IMR-90 (cell line): ENCODE results near the gene PELI1. TPM values are rescaled to one million over a fixed set of nuclear protein-coding genes. Genes with fewer than 3 reads are reported as not detected.

Experiments
- ATAC-seq: fragments of 200-7000 bp; cut with Tn5 transposase; 2 replicates; pipeline ENCODE4 v1.9.1; 2020; ENCODE audit warnings: low read depth, mild to moderate bottlenecking, moderate library complexity
- BruUV-seq: library from RNA; stranded (reverse); fragments of 400-500 nt; replicated peaks from 2 replicates; lab custom pipeline; 2021; lab: Mats Ljungman, UMichigan
- CTCF ChIA-PET: fragments of 300-600 bp; formaldehyde crosslinking; extraction: SDS; loops from one replicate; lab custom pipeline; 2021; ENCODE audit warnings: antibody characterized with exemption; lab: Yijun Ruan, JAX
- POLR2A ChIA-PET: fragments of 300-600 bp; sonication (Branson Sonifier 250); formaldehyde crosslinking; loops from one replicate; lab custom pipeline; 2022; ENCODE audit warnings: antibody characterized with exemption; ENCODE audit not compliant: unreplicated experiment; lab: Charles Lee
- DNase-seq: peaks from one replicate; pipeline ENCODE4 v3.0.0; 2013
- H2AFZ ChIP-seq: replicated peaks from 2 replicates; pipeline ENCODE3; 2013; ENCODE audit warnings: low read length, mild to moderate bottlenecking; ENCODE audit not compliant: poor library complexity
- H2AK5ac ChIP-seq: 2 replicates; pipeline ENCODE4 v1.6.1; 2013; ENCODE audit warnings: low read depth, low read length, inconsistent platforms
- H2AK9ac ChIP-seq: replicated peaks from 2 replicates; pipeline ENCODE3; 2013; ENCODE audit warnings: mild to moderate bottlenecking, low read depth, low read length, moderate library complexity; ENCODE audit not compliant: poor library complexity
- H2BK120ac ChIP-seq: 2 replicates; pipeline ENCODE4 v1.6.1; 2013; ENCODE audit warnings: low read depth, low read length, inconsistent platforms
- H2BK15ac ChIP-seq: 3 replicates; pipeline ENCODE4 v1.6.1; 2013; ENCODE audit warnings: low read depth, low read length, inconsistent platforms
- H2BK20ac ChIP-seq: 2 replicates; pipeline ENCODE4 v1.6.1; 2013; ENCODE audit warnings: low read depth, mild to moderate bottlenecking, inconsistent platforms, low read length, moderate library complexity
- H2BK5ac ChIP-seq: 2 replicates; pipeline ENCODE4 v1.6.1; 2013; ENCODE audit warnings: mild to moderate bottlenecking, low read depth, low read length, inconsistent platforms; ENCODE audit not compliant: poor library complexity, severe bottlenecking
- H3K14ac ChIP-seq: replicated peaks from 2 replicates; pipeline ENCODE4 v1.6.1; 2013; ENCODE audit warnings: low read depth, low read length, inconsistent platforms
- H3K18ac ChIP-seq: 2 replicates; pipeline ENCODE4 v1.6.1; 2013; ENCODE audit warnings: low read depth, low read length, control low read depth
- H3K23ac ChIP-seq: 2 replicates; pipeline ENCODE4 v1.6.1; 2013; ENCODE audit warnings: low read depth, low read length, inconsistent platforms
- H3K27ac ChIP-seq: 2 replicates; pipeline ENCODE4 v1.5.1; 2013; ENCODE audit warnings: mild to moderate bottlenecking, control low read depth, low read length; ENCODE audit not compliant: insufficient read depth
- H3K27me3 ChIP-seq: 2 replicates; pipeline ENCODE4 v1.6.1; 2013; ENCODE audit warnings: low read length; ENCODE audit not compliant: control insufficient read depth, insufficient read depth
- H3K36me3 ChIP-seq: 2 replicates; pipeline ENCODE4 v1.6.1; 2013; ENCODE audit warnings: low read length, mixed read lengths; ENCODE audit not compliant: control insufficient read depth, insufficient read depth
- H3K4ac ChIP-seq: 2 replicates; pipeline ENCODE4 v1.6.1; 2013; ENCODE audit warnings: low read depth, low read length, inconsistent platforms
- H3K4me1 ChIP-seq: 2 replicates; pipeline ENCODE4 v1.6.1; 2013; ENCODE audit warnings: low read length, mixed read lengths; ENCODE audit not compliant: control insufficient read depth, insufficient read depth
- H3K4me2 ChIP-seq: 2 replicates; pipeline ENCODE4 v1.6.1; 2013; ENCODE audit warnings: low read depth, mild to moderate bottlenecking, control low read depth, low read length, moderate library complexity
- H3K4me3 ChIP-seq: 2 replicates; pipeline ENCODE4 v1.5.1; 2013; ENCODE audit warnings: low read depth, mild to moderate bottlenecking, control low read depth, low read length, moderate library complexity; ENCODE audit not compliant: insufficient read depth
- H3K56ac ChIP-seq: 2 replicates; pipeline ENCODE4 v1.6.1; 2013; ENCODE audit warnings: low read length, inconsistent platforms; ENCODE audit not compliant: insufficient read depth; ENCODE audit errors: extremely low read depth
- H3K79me1 ChIP-seq, 2 experiments: 2 replicates each; pipeline ENCODE4 v1.6.1; 2013; ENCODE audit warnings: low read length in 2 of 2, inconsistent platforms in 1 of 2, low read depth in 1 of 2
- H3K9ac ChIP-seq: 2 replicates; pipeline ENCODE4 v1.6.1; 2013; ENCODE audit warnings: low read depth, low read length, control low read depth
- H3K9me1 ChIP-seq: 2 replicates; pipeline ENCODE4 v1.6.1; 2013; ENCODE audit warnings: low read length, inconsistent platforms; ENCODE audit not compliant: insufficient read depth
- H3K9me3 ChIP-seq: 2 replicates; pipeline ENCODE4 v1.6.1; 2013; ENCODE audit warnings: low read length; ENCODE audit not compliant: control insufficient read depth, insufficient read depth
- H4K20me1 ChIP-seq: 2 replicates; pipeline ENCODE4 v1.6.1; 2013; ENCODE audit warnings: low read length, inconsistent platforms; ENCODE audit not compliant: insufficient read depth
- H4K5ac ChIP-seq: 2 replicates; pipeline ENCODE4 v1.6.1; 2013; ENCODE audit warnings: mild to moderate bottlenecking, low read depth, low read length, control low read depth
- H4K8ac ChIP-seq, 2 experiments: 2 replicates each; pipeline ENCODE4 v1.6.1; 2013; ENCODE audit warnings: low read depth in 2 of 2, low read length in 2 of 2, control low read depth in 1 of 2, inconsistent platforms in 1 of 2
- H4K91ac ChIP-seq: 2 replicates; pipeline ENCODE4 v1.6.1; 2013; ENCODE audit warnings: low read depth, low read length, inconsistent platforms; ENCODE audit not compliant: insufficient read depth
- BHLHE40 ChIP-seq: fragments of 150-350 bp; IDR thresholded peaks from 2 replicates; pipeline ENCODE4 v1.6.1; 2016; ENCODE audit warnings: mild to moderate bottlenecking, low read depth, low read length
- CEBPB ChIP-seq: IDR thresholded peaks from 2 replicates; pipeline ENCODE4 v1.6.1; 2012; ENCODE audit warnings: low read depth, low read length, improper control_type of control experiment
- CHD1 ChIP-seq: IDR thresholded peaks from 2 replicates; pipeline ENCODE4 v1.6.1; 2012; ENCODE audit warnings: low read depth, low read length, improper control_type of control experiment
- CTCF ChIP-seq: conservative IDR thresholded peaks from 2 replicates; pipeline ENCODE4 v1.5.1; 2012; ENCODE audit warnings: mild to moderate bottlenecking, low read depth, low read length, improper control_type of control experiment
- ELK1 ChIP-seq: fragments of 150-350 bp; IDR thresholded peaks from 2 replicates; pipeline ENCODE4 v1.6.1; 2016; ENCODE audit warnings: low read depth, mild to moderate bottlenecking, low read length, moderate library complexity, borderline replicate concordance
- FOS ChIP-seq: fragments of 150-350 bp; IDR thresholded peaks from 2 replicates; pipeline ENCODE4 v1.6.1; 2016; ENCODE audit warnings: low read depth, low read length
- MAFK ChIP-seq: IDR thresholded peaks from 2 replicates; pipeline ENCODE4 v1.6.1; 2012; ENCODE audit warnings: low read depth, low read length, improper control_type of control experiment
- MAZ ChIP-seq: IDR thresholded peaks from 2 replicates; pipeline ENCODE4 v1.6.1; 2012; ENCODE audit warnings: low read depth, mild to moderate bottlenecking, low read length, improper control_type of control experiment, moderate library complexity, borderline replicate concordance
- MXI1 ChIP-seq: IDR thresholded peaks from 2 replicates; pipeline ENCODE4 v1.6.1; 2012; ENCODE audit warnings: low read depth, mild to moderate bottlenecking, low read length, moderate library complexity, borderline replicate concordance
- RCOR1 ChIP-seq: IDR thresholded peaks from 2 replicates; pipeline ENCODE4 v1.6.1; 2012; ENCODE audit warnings: mild to moderate bottlenecking, low read length, improper control_type of control experiment; ENCODE audit not compliant: insufficient replicate concordance
- RFX5 ChIP-seq: IDR thresholded peaks from 2 replicates; pipeline ENCODE4 v1.8.0; 2012; ENCODE audit warnings: low read depth, mild to moderate bottlenecking, low read length, moderate library complexity
- SMC3 ChIP-seq: fragments of 150-350 bp; IDR thresholded peaks from 2 replicates; pipeline ENCODE4 v1.6.1; 2016; ENCODE audit warnings: low read depth, mild to moderate bottlenecking, antibody characterized with exemption, low read length, moderate library complexity
- USF2 ChIP-seq: fragments of 150-350 bp; IDR thresholded peaks from 2 replicates; pipeline ENCODE4 v1.6.1; 2017; ENCODE audit warnings: mild to moderate bottlenecking, antibody characterized with exemption, low read length, low read depth
- WGBS, 2 experiments: methylation state at CpG; one replicate each; pipeline versions ENCODE4 v1.1.5 to v1.1.7; 2013; ENCODE audit warnings: missing lambda C conversion rate in 2 of 2; ENCODE audit not compliant: insufficient read length in 1 of 2; ENCODE audit errors: extremely low coverage in 2 of 2; 5-methylcytosine and 5-hydroxymethylcytosine counted together
- dilution Hi-C: fragments of 300-500 bp; cut with HindIII; formaldehyde crosslinking; loops from one replicate; pipeline ENCODE4 v1.14.3; 2018; ENCODE audit warnings: low sequenced_read_pairs; ENCODE audit not compliant: unreplicated experiment
- in situ Hi-C: fragments of 300-500 bp; cut with MboI; formaldehyde crosslinking; loops from 3 replicates; pipeline ENCODE4 v1.14.3; 2019; ENCODE audit warnings: low sequenced_read_pairs, inconsistent platforms, mixed read lengths
- intact Hi-C: fragments of 100-400 bp; cut with micrococcal nuclease; formaldehyde crosslinking; loops from 2 replicates; pipeline ENCODE4 v1.10.0; 2022
- polyA plus RNA-seq, 3 experiments: library from polyadenylated mRNA; depleted of rRNA; stranded (reverse); fragments of >200 nt; gene quantifications; 2 replicates each; pipeline ENCODE4 v1.2.3, GENCODE V29; 2012; ENCODE audit warnings: low replicate concordance in 1 of 3
- total RNA-seq: library from RNA; depleted of rRNA; stranded (reverse); fragments of >200 nt; gene quantifications from 2 replicates; pipeline ENCODE4 v1.2.3, GENCODE V29; 2012

Gene PELI1
- total and polyA plus RNA-seq, 2 of the 4 experiments (the other 2 are of a cell fraction): 2.2 to 2.5 TPM

- Histone ChIP-seq H3K9me3 (no peaks in the 10 kb centered on the region), H3K4me3 (no peak overlapping the region), H4K5ac (no peak overlapping the region), H3K56ac (no peak overlapping the region), H2AFZ (no peak overlapping the region), H3K4me2 (no peak overlapping the region), H3K27me3 (no peaks in the 10 kb centered on the region), H2BK120ac (no peak overlapping the region), H3K27ac (no peak overlapping the region), H3K4me1 (no peaks in the 10 kb centered on the region), H2AK5ac (no peak overlapping the region), H3K14ac (no peak overlapping the region), H3K9me1 (no peaks in the 10 kb centered on the region), H4K20me1 (no peaks in the 10 kb centered on the region), H2BK15ac (no peak overlapping the region), H3K9ac (no peak overlapping the region), H2AK9ac (no peak overlapping the region), H2BK20ac (no peak overlapping the region), H4K8ac (no peak overlapping the region), H4K91ac (no peak overlapping the region), H3K23ac (no peak overlapping the region), H3K79me1 (peaks cover 3 to 4% of the 10 kb centered on the region in 2 experiments; a peak in 2 of 4 replicates), H3K4ac (no peak overlapping the region), H2BK5ac (no peak overlapping the region), H3K18ac (no peak overlapping the region), H3K36me3 (no peaks in the 10 kb centered on the region)
- in situ Hi-C loops: no loop called here
- no TSS peak for BruUV-seq
- intact Hi-C loops: no loop called here
- no CpG with 5 or more reads among the region's 3 CpGs for WGBS, 2 experiments
- no peak for TF ChIP-seq MAZ
- TF ChIP-seq CEBPB: no peak
- TF ChIP-seq MAFK: no peak
- TF ChIP-seq MXI1: no peak
- TF ChIP-seq USF2: no peak
- no peak for TF ChIP-seq ELK1
- TF ChIP-seq RCOR1: no peak
- TF ChIP-seq CHD1: no peak
- no peak for TF ChIP-seq SMC3
- TF ChIP-seq FOS: no peak
- no peak for TF ChIP-seq BHLHE40
- no peak for TF ChIP-seq CTCF
- no peak for TF ChIP-seq RFX5
- ATAC-seq (no peak), DNase-seq (no peak)
- ChIA-PET CTCF (no interaction called here), POLR2A (no interaction called here)
- dilution Hi-C loops: no loop called here
These were observed 20.1 kb downstream of the PELI1 start for GRCh38 chr2:64124168-64124567.
